GM12872 (cell line): Measurements from ENCODE around the gene IGSF6.

Experiments
- CTCF ChIP-seq: IDR thresholded peaks from 3 replicates; pipeline ENCODE4 v1.5.1; 2011; ENCODE audit warnings: low read depth, mild to moderate bottlenecking, low read length, moderate library complexity; ENCODE audit not compliant: insufficient read depth

The IGSF6 gene

GRCh38 chr16:21608639-21609328, 43.6 kb downstream of the IGSF6 start:
- no peak for TF ChIP-seq CTCF

GRCh38 chr16:21603928-21604327, 48.5 kb downstream of the IGSF6 start:
- TF ChIP-seq CTCF, result no peak

- no peak for TF ChIP-seq CTCF
Measured at GRCh38 chr16:21602785-21603184, 49.6 kb downstream of the IGSF6 start.

GRCh38 chr16:21600031-21600773, 52.2 kb downstream of the IGSF6 start:
- TF ChIP-seq CTCF, result no peak

GRCh38 chr16:21599122-21600030, 53.0 kb downstream of the IGSF6 start, which contains the start of gene METTL9:
TSS of gene METTL9 (plus strand) at chr16:21599577. CDS start at chr16:21599734, 157 bp downstream.
- no peak for TF ChIP-seq CTCF

GRCh38 chr16:21598701-21599121, 53.7 kb downstream of the IGSF6 start:
- no peak for TF ChIP-seq CTCF

- TF ChIP-seq CTCF, result no peak
Measured at GRCh38 chr16:21598206-21598605, 54.2 kb downstream of the IGSF6 start.
